NT2/D1 (cell line): ENCODE measurements around the gene RNF181.
A peak's percentile ranks its signal among the peaks of the same experiment; 100 is the strongest.

ENCODE experiments used
- DNase-seq: peaks from one replicate; pipeline ENCODE4 v3.0.0-alpha.2; 2011; ENCODE audit warnings: low read depth, low spot score
- H3K27me3 ChIP-seq: 2 replicates; pipeline ENCODE4 v1.6.0; 2011; ENCODE audit warnings: mild to moderate bottlenecking; ENCODE audit not compliant: insufficient read length, insufficient read depth
- H3K36me3 ChIP-seq: 2 replicates; pipeline ENCODE4 v1.6.1; 2011; ENCODE audit warnings: mild to moderate bottlenecking, low read length, mixed read lengths; ENCODE audit not compliant: insufficient read depth, insufficient read length
- H3K4me1 ChIP-seq: 2 replicates; pipeline ENCODE4 v1.5.1; 2011; ENCODE audit not compliant: insufficient read depth, insufficient read length
- H3K4me3 ChIP-seq: 2 replicates; pipeline ENCODE4 v1.5.1; 2011; ENCODE audit warnings: low read depth; ENCODE audit not compliant: insufficient read length
- H3K9ac ChIP-seq: 2 replicates; pipeline ENCODE4 v1.6.0; 2011; ENCODE audit warnings: low read depth; ENCODE audit not compliant: insufficient read length
- H3K9me3 ChIP-seq: 2 replicates; pipeline ENCODE4 v1.5.1; 2011; ENCODE audit warnings: mild to moderate bottlenecking, low read length; ENCODE audit not compliant: insufficient read depth
- SUZ12 ChIP-seq: IDR thresholded peaks from 2 replicates; pipeline ENCODE4 v1.6.1; 2011; ENCODE audit not compliant: insufficient read length, insufficient read depth; ENCODE audit errors: extremely low read depth
- YY1 ChIP-seq: IDR thresholded peaks from 2 replicates; pipeline ENCODE4 v1.6.1; 2011; ENCODE audit not compliant: insufficient read length, insufficient read depth
- ZNF274 ChIP-seq: IDR thresholded peaks from 2 replicates; pipeline ENCODE4 v1.6.1; 2011; ENCODE audit warnings: mild to moderate bottlenecking, low read depth, low read length

RNF181 gene, protein sequence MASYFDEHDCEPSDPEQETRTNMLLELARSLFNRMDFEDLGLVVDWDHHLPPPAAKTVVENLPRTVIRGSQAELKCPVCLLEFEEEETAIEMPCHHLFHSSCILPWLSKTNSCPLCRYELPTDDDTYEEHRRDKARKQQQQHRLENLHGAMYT

DNA sequence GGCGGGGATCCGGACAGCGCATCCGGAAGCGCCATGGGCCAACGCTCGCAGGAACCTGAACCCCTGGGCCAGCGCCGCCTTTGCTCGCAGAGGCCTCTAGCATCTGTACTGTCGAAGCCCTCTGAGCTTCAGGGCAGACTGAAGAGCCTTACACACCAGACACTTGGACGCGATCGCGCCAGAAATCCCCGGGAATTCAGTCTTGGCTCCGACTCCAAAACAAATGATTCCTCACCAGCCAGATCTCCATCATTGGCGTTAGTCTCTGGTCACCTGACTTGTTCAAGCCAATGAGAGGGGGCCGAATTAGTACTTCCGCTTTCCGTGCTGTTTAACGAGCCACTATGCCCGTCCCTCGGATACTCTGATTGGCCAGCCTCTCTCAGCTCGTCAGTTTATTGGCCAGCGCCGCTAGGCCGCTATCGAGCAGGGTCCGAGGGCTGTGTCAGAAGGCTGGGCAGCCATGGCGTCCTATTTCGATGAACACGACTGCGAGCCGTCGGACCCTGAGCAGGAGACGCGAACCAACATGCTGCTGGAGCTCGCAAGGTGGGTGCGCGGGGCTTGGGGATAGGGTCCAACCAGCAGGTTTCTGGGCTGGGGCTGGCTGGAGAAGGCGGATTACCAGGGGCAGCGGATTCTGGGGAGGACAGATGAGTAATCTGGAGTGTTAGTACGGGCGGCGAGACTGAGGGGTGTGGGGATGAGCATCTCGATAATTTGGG lies at the start of gene RNF181:
RNF181 (plus strand) TSS at position 445 of the 725 bp plus-strand sequence; CDS start at position 464, 19 bp downstream.
- TF ChIP-seq ZNF274 = no peak
- TF ChIP-seq YY1 = peak; percentile 57
- TF ChIP-seq SUZ12 = no peak
- Histone ChIP-seq H3K36me3 (peaks cover 35% of the 10 kb centered on the region), H3K27me3 (no peaks in the 10 kb centered on the region), H3K9ac (peak within 1 kb of the TSS; percentile 86), H3K9me3 (no peaks in the 10 kb centered on the region), H3K4me3 (peak within 1 kb of the TSS; percentile 91), H3K4me1 (peaks cover 2% of the 10 kb centered on the region)
- peak; percentile 97 for DNase-seq

DNA sequence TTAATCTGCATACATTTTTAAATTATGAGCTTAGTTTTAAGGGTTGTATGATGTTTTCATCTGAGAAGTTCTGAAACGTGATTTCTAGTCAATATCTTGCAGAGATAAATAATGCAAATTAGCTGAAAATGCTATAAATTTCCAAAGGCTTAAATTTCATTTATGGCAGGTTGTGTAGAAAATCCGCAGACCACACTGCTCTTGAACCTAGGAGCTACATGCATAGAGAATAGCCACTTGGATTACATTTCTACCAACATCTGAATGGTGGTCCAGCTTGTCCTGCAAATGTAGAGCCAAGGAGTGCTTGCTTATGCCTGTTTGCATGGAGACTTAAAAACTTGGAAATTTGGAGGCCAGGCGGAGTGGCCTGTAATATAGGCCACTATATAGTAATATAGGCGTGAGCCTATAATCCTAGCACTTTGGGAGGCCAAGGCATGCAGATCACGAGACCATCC lies 49.7 kb upstream of the RNF181 start:
- DNase-seq = no peak
- Histone ChIP-seq H3K27me3 (no peaks in the 10 kb centered on the region), H3K36me3 (peaks cover 74% of the 10 kb centered on the region), H3K9me3 (no peaks in the 10 kb centered on the region), H3K4me1 (peaks cover 2% of the 10 kb centered on the region), H3K4me3 (no peak overlapping the region), H3K9ac (no peak overlapping the region)
- TF ChIP-seq SUZ12 (no peak), YY1 (no peak), ZNF274 (no peak)

DNA sequence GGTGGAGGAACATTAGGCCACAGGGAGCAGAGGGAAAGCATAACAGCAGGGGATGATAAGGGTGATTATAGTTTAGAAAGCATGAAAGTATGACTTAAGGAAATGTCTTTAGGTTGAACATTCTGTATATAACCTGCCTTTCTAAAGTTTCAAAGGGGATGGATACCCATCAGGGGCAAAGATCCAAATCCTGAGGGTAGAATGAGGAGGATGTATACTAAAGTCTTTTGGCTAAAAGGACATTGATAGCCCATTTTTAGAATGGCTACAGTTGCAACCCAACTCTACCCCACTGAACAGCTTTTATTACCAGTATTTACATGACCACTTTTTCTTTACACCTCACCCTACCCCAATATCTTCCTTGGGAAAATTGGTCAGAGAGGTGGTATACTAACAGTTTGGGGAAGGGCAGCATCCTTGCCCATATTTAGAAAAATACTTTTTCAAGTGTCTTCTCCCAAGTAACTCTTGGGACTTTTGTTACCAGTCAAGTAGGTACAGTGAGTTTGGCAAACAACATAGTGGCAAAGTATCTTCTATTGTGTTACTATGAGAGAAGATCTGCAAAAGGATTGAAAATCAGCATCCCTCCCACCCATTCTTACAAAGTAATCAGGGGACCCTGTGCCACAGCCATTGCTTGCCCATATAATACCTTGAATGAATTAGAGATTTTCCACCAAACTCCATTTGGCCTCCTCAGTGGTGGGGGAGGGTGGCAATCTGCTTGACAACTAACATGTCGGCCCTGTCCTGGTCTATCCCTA lies 48.3 kb upstream of the RNF181 start:
- TF ChIP-seq YY1 = no peak
- no peak for TF ChIP-seq SUZ12
- TF ChIP-seq ZNF274 = no peak
- H3K4me3 ChIP-seq = no peak overlapping the region
- no peaks in the 10 kb centered on the region for H3K4me1 ChIP-seq
- peaks cover 73% of the 10 kb centered on the region for H3K36me3 ChIP-seq
- no peak for DNase-seq
- H3K9ac ChIP-seq = no peak overlapping the region
- H3K9me3 ChIP-seq = no peaks in the 10 kb centered on the region
- H3K27me3 ChIP-seq = no peaks in the 10 kb centered on the region

DNA sequence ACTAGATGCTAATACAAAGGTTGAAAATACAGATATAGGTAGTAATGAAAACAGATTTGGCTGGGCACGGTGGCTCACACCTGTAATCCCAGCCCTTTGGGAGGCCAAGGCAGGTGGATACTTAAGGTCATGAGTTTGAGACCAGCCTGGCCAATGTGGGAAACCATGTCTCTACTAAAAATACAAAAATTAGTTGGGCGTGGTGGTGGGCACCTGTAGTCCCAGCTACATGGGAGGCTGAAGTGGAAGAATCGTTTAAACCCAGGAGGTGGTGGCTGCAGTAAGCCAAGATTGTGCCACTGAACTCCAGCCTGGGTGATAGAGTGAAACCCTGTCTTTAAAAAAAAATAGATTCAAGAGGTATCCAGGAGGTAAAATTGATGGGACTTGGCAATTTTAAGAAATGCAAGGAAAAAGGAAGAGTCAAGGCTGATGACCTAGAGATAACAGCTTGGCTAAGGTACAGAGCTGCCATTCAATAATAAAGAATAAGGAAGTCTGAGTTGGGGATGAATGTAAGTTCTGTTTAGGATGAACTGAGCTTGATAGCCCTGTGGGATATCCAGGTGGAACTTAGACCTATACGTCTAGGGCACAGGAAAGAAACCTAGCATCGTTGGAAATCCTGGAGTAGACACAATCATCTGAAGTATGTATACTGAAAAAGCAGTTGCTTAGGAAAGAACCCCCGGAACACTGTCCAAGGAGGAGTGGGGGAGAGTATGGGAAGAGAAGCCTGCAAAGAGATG lies 47.5 kb upstream of the RNF181 start:
- DNase-seq = no peak
- Histone ChIP-seq H3K9ac (no peak overlapping the region), H3K9me3 (no peaks in the 10 kb centered on the region), H3K36me3 (peaks cover 73% of the 10 kb centered on the region), H3K4me1 (no peaks in the 10 kb centered on the region), H3K27me3 (no peaks in the 10 kb centered on the region), H3K4me3 (no peak overlapping the region)
- TF ChIP-seq ZNF274 (no peak), YY1 (no peak), SUZ12 (no peak)

DNA sequence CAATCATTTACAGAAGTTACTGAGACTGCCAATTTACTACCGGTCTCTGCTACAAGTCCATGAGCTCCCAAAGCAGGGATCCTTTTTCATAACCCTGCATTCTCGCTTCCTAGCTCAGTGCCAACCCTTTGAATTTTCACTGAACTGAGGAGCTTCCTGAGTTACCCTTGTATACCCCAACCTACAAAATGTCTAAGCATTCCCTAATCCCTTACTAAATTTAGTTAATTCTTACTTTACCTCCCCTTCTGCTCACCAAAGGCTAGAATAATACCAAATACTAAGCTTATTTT lies 47.0 kb upstream of the RNF181 start:
- Histone ChIP-seq H3K4me3 (no peak overlapping the region), H3K27me3 (no peaks in the 10 kb centered on the region), H3K4me1 (no peaks in the 10 kb centered on the region), H3K9ac (no peak overlapping the region), H3K9me3 (no peaks in the 10 kb centered on the region), H3K36me3 (peaks cover 73% of the 10 kb centered on the region)
- TF ChIP-seq ZNF274 (no peak), SUZ12 (no peak), YY1 (no peak)
- no peak for DNase-seq

DNA sequence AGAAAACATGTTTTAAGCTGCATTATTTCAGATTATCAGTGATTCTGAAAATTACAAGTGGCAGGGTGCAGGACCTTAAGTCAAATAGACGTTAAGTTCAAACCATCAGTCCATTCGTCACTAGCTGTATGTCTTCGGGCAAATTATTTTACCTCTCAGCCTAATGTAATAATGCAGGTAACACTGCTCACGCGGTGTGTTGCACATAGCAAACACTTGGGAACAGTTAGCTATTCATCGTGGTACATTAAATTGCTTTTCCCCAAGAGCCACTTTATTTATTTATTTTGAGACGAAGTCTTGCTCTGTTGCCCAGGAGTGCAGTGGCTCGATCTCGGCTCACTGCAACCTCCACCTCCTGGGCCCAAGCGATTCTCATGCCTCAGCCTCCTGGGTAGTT lies 46.5 kb upstream of the RNF181 start:
- no peak for TF ChIP-seq SUZ12
- no peak for TF ChIP-seq ZNF274
- TF ChIP-seq YY1 = no peak
- H3K9ac ChIP-seq = no peak overlapping the region
- no peaks in the 10 kb centered on the region for H3K27me3 ChIP-seq
- no peaks in the 10 kb centered on the region for H3K4me1 ChIP-seq
- DNase-seq = no peak
- peaks cover 74% of the 10 kb centered on the region for H3K36me3 ChIP-seq
- H3K9me3 ChIP-seq = no peaks in the 10 kb centered on the region
- H3K4me3 ChIP-seq = no peak overlapping the region
